ENCODE data around the gene NMRK1. TPM values are rescaled to one million over a fixed set of nuclear protein-coding genes. Genes with fewer than 3 reads are reported as not detected.

The NMRK1 gene
- total RNA-seq, 1 donor from 2014 or later, result 1.7 TPM

DNA sequence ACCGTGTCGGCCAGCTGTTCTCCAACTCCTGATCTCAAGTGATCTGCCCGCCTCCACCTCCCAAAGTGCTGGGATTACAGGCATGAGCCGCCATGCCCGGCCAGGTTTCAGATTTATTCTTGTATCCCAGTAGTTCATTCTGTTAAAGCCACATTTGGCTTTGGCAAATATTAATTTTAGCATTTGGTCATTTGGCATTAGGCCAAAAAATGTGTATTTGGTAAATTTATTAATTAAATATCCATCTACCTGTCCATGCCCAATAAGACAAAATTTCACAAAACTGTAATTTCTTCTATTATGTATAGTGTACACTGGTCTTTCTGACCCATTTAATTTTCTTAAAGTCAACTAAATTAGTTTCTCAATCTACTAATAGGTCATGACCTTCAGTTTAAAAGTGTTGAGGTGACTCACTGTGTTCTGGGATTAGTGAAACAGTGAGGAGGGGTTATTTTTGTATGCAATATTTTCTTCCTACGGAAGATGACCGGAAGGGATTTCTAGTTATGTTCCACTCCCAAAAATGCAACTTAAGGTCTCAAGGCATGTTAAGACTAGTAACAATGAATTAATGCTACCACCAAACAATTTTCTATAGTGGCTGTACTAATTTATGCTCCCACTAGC is 21.4 kb upstream of the NMRK1 start:
- no peaks in the 10 kb centered on the region for H3F3A ChIP-seq (ENCODE audit: low read depth)
- Mint-ChIP-seq H3K27me3 (ENCODE audit: insufficient read depth, low read depth) (peaks cover 2% of the 10 kb centered on the region), H3K9me3 (no peaks in the 10 kb centered on the region), H3K4me1 (no peaks in the 10 kb centered on the region), H3K27ac (no peak overlapping the region), H3K36me3 (no peaks in the 10 kb centered on the region), H3K4me3 (no peak overlapping the region)
- no peaks in the 10 kb centered on the region for H3K4me1 ChIP-seq
- no peaks in the 10 kb centered on the region for H4K20me1 ChIP-seq (ENCODE audit: low read depth)
- TF ChIP-seq CTCF (IDR thresholded peaks at IDR 0.05) (no peak), EZH2phosphoT487 (IDR thresholded peaks at IDR 0.05) (no peak), EZH2 (IDR thresholded peaks at IDR 0.05) (no peak)
- no peak overlapping the region for H2AFZ ChIP-seq (replicated peaks)
- no peaks in the 10 kb centered on the region for H3K36me3 ChIP-seq
- H3K9me3 ChIP-seq (ENCODE audit: low read depth), result no peaks in the 10 kb centered on the region
- no peaks in the 10 kb centered on the region for H3K79me2 ChIP-seq (ENCODE audit: low read depth)
- H3K27me3 ChIP-seq, result no peaks in the 10 kb centered on the region
- H3K4me3 ChIP-seq, result no peak overlapping the region
- no peak overlapping the region for H3K9ac ChIP-seq
- DNase-seq (ENCODE audit: low spot score), result no peak
- no peak overlapping the region for H3K27ac ChIP-seq
- no peak overlapping the region for H3K4me2 ChIP-seq

- DNase-seq (ENCODE audit: low spot score), result no peak
- no peak for TF ChIP-seq EZH2phosphoT487 (IDR thresholded peaks at IDR 0.05)
- TF ChIP-seq CTCF (IDR thresholded peaks at IDR 0.05), result no peak
- no peak for TF ChIP-seq EZH2 (IDR thresholded peaks at IDR 0.05)
- H3K36me3 Mint-ChIP-seq, result no peaks in the 10 kb centered on the region
- Histone ChIP-seq H4K20me1 (ENCODE audit: low read depth) (no peaks in the 10 kb centered on the region), H3K79me2 (ENCODE audit: low read depth) (no peaks in the 10 kb centered on the region), H3K36me3 (no peaks in the 10 kb centered on the region), H3K27me3 (no peaks in the 10 kb centered on the region), H3K4me2 (no peak overlapping the region), H3K9me3 (ENCODE audit: low read depth) (no peaks in the 10 kb centered on the region), H3K4me1 (no peaks in the 10 kb centered on the region), H2AFZ (replicated peaks) (no peak overlapping the region), H3K27ac (no peak overlapping the region), H3F3A (ENCODE audit: low read depth) (no peaks in the 10 kb centered on the region), H3K4me3 (no peak overlapping the region), H3K9ac (no peak overlapping the region)
- H3K4me3 Mint-ChIP-seq, result no peak overlapping the region
- H3K27ac Mint-ChIP-seq, result no peak overlapping the region
- H3K9me3 Mint-ChIP-seq, result no peaks in the 10 kb centered on the region
- no peaks in the 10 kb centered on the region for H3K4me1 Mint-ChIP-seq
- H3K27me3 Mint-ChIP-seq (ENCODE audit: insufficient read depth, low read depth), result peaks cover 2% of the 10 kb centered on the region
Measured at GRCh38 chr9:75108571-75108970, 20.6 kb upstream of the NMRK1 start.

DNA sequence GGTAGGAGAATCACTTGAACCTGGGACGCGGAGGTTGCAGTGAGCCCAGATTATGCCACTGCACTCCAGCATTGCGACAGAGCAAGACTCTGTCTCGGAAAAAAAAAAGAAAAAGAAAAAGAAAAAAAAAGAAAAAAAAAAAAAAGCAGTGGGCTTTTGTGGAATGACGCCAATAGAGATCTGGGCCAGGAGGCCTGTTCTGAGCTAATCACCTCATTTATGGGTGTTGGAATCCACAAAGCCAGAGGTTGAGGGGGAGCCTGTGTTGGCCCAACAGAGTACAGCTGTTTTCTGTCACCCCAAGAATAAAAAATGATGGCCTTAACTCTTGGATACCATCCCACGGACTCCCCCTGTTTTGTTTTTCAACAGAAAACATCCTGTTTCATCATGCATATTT is 18.9 kb upstream of the NMRK1 start:
- H3K79me2 ChIP-seq (ENCODE audit: low read depth), result no peaks in the 10 kb centered on the region
- no peak overlapping the region for H3K27ac ChIP-seq
- no peaks in the 10 kb centered on the region for H3K4me1 ChIP-seq
- no peak overlapping the region for H2AFZ ChIP-seq (replicated peaks)
- Mint-ChIP-seq H3K4me1 (no peaks in the 10 kb centered on the region), H3K4me3 (no peak overlapping the region), H3K27me3 (ENCODE audit: insufficient read depth, low read depth) (peaks cover 2% of the 10 kb centered on the region), H3K27ac (no peak overlapping the region), H3K9me3 (no peaks in the 10 kb centered on the region), H3K36me3 (no peaks in the 10 kb centered on the region)
- H3K27me3 ChIP-seq, result no peaks in the 10 kb centered on the region
- no peaks in the 10 kb centered on the region for H4K20me1 ChIP-seq (ENCODE audit: low read depth)
- H3K9me3 ChIP-seq (ENCODE audit: low read depth), result no peaks in the 10 kb centered on the region
- H3K9ac ChIP-seq, result no peak overlapping the region
- H3K36me3 ChIP-seq, result no peaks in the 10 kb centered on the region
- H3F3A ChIP-seq (ENCODE audit: low read depth), result no peaks in the 10 kb centered on the region
- no peak overlapping the region for H3K4me3 ChIP-seq
- DNase-seq (ENCODE audit: low spot score), result no peak
- TF ChIP-seq EZH2phosphoT487 (IDR thresholded peaks at IDR 0.05), result no peak
- TF ChIP-seq EZH2 (IDR thresholded peaks at IDR 0.05), result no peak
- no peak for TF ChIP-seq CTCF (IDR thresholded peaks at IDR 0.05)
- no peak overlapping the region for H3K4me2 ChIP-seq
